Uterus (tissue), 2 donors: ENCODE data around the gene ARSH.

Source experiments
- POLR2A ChIP-seq, 2 donors: fragments of 450-650 bp; IDR thresholded peaks; one replicate each; pipeline ENCODE4 v1.6.1; 2016; ENCODE audit warnings: antibody characterized with exemption in 2 of 2, mild to moderate bottlenecking in 1 of 2, moderate library complexity in 1 of 2
- TF ChIP-seq, protein P1 (sequence below), 4 experiments: fragments of 200-600 bp in 2 of 4; fragments of 450-650 bp in 2 of 4; sonication (generic) in 2 of 4; IDR thresholded peaks; one replicate each; pipeline ENCODE4 v1.5.1; 2016 to 2019; ENCODE audit warnings: antibody characterized with exemption in 4 of 4, mild to moderate bottlenecking in 2 of 4, moderate library complexity in 1 of 4

DNA sequence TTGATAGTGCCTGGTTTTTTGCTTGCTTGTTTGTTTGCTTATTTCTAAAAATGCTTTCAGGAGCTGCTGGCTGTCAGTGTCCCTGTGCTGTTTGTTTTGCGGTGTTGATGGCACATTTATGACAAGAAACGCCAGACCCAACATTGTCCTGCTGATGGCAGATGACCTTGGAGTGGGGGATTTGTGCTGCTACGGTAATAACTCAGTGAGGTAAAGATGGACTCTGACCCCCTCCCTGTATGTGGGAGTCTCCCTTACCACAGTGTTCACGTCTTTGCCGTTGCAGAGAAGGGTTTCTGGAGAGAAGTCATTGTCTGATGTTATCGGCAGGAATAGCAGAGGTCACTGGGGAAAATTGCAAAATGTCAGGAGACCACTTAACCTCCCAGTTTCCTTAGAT is at the start of gene ARSH:
- TF ChIP-seq, protein P1, sequence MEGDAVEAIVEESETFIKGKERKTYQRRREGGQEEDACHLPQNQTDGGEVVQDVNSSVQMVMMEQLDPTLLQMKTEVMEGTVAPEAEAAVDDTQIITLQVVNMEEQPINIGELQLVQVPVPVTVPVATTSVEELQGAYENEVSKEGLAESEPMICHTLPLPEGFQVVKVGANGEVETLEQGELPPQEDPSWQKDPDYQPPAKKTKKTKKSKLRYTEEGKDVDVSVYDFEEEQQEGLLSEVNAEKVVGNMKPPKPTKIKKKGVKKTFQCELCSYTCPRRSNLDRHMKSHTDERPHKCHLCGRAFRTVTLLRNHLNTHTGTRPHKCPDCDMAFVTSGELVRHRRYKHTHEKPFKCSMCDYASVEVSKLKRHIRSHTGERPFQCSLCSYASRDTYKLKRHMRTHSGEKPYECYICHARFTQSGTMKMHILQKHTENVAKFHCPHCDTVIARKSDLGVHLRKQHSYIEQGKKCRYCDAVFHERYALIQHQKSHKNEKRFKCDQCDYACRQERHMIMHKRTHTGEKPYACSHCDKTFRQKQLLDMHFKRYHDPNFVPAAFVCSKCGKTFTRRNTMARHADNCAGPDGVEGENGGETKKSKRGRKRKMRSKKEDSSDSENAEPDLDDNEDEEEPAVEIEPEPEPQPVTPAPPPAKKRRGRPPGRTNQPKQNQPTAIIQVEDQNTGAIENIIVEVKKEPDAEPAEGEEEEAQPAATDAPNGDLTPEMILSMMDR (IDR thresholded peaks at IDR 0.05): no peak
- no peak for TF ChIP-seq POLR2A (IDR thresholded peaks at IDR 0.05)
